Nephron progenitor cell (in vitro differentiated cells): ENCODE results near the gene PRKAG3.

ENCODE experiments used
- DNase-seq: peaks from one replicate; pipeline ENCODE4 v3.0.0; 2021
- H3K27ac Mint-ChIP-seq: 2 replicates; pipeline ENCODE4 v1.8.0; 2021; ENCODE audit warnings: mild to moderate bottlenecking, moderate library complexity, mixed read lengths
- H3K27me3 Mint-ChIP-seq: 2 replicates; pipeline ENCODE4 v1.8.0; 2021; ENCODE audit warnings: mild to moderate bottlenecking, low read depth, mixed read lengths; ENCODE audit not compliant: poor library complexity
- H3K36me3 Mint-ChIP-seq: 2 replicates; pipeline ENCODE4 v1.8.0; 2021; ENCODE audit warnings: low read depth, mixed read lengths
- H3K4me1 Mint-ChIP-seq: 2 replicates; pipeline ENCODE4 v1.8.0; 2021; ENCODE audit warnings: mixed read lengths
- H3K4me3 Mint-ChIP-seq: 2 replicates; pipeline ENCODE4 v1.8.0; 2021; ENCODE audit warnings: mild to moderate bottlenecking, moderate library complexity, mixed read lengths
- H3K9me3 Mint-ChIP-seq: 2 replicates; pipeline ENCODE4 v1.8.0; 2021; ENCODE audit warnings: mild to moderate bottlenecking, moderate library complexity, mixed read lengths
- TF ChIP-seq, protein P1 (sequence below): fragments of 200-600 bp; sonication (generic); IDR thresholded peaks from 2 replicates; pipeline ENCODE4 v1.5.0; 2021; ENCODE audit warnings: antibody characterized with exemption

The PRKAG3 gene

DNA sequence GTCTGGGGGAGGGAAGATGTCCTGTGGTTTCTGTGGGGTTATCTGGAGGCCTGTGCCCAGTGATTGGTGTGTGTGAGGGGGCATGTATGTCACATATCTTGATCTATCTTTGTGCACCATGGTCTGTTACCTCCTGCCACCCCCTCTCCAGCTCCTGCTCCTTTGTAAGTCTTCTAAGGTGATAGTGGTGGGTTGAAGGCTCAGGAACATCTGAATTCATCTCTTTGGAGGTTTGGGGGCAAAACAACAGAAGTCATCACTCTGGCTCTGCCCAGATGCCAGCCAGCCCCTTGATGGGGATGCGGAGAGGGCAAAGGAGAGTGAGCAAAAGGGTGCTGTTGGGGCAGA, 25.3 kb upstream of the PRKAG3 start:
- no peaks in the 10 kb centered on the region for H3K36me3 Mint-ChIP-seq
- TF ChIP-seq, protein P1, sequence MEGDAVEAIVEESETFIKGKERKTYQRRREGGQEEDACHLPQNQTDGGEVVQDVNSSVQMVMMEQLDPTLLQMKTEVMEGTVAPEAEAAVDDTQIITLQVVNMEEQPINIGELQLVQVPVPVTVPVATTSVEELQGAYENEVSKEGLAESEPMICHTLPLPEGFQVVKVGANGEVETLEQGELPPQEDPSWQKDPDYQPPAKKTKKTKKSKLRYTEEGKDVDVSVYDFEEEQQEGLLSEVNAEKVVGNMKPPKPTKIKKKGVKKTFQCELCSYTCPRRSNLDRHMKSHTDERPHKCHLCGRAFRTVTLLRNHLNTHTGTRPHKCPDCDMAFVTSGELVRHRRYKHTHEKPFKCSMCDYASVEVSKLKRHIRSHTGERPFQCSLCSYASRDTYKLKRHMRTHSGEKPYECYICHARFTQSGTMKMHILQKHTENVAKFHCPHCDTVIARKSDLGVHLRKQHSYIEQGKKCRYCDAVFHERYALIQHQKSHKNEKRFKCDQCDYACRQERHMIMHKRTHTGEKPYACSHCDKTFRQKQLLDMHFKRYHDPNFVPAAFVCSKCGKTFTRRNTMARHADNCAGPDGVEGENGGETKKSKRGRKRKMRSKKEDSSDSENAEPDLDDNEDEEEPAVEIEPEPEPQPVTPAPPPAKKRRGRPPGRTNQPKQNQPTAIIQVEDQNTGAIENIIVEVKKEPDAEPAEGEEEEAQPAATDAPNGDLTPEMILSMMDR: no peak
- no peak overlapping the region for H3K4me3 Mint-ChIP-seq
- H3K27me3 Mint-ChIP-seq: peaks cover 90% of the 10 kb centered on the region
- peaks cover 60% of the 10 kb centered on the region for H3K4me1 Mint-ChIP-seq
- H3K27ac Mint-ChIP-seq: no peak overlapping the region
- no peak for DNase-seq
- no peaks in the 10 kb centered on the region for H3K9me3 Mint-ChIP-seq

DNA sequence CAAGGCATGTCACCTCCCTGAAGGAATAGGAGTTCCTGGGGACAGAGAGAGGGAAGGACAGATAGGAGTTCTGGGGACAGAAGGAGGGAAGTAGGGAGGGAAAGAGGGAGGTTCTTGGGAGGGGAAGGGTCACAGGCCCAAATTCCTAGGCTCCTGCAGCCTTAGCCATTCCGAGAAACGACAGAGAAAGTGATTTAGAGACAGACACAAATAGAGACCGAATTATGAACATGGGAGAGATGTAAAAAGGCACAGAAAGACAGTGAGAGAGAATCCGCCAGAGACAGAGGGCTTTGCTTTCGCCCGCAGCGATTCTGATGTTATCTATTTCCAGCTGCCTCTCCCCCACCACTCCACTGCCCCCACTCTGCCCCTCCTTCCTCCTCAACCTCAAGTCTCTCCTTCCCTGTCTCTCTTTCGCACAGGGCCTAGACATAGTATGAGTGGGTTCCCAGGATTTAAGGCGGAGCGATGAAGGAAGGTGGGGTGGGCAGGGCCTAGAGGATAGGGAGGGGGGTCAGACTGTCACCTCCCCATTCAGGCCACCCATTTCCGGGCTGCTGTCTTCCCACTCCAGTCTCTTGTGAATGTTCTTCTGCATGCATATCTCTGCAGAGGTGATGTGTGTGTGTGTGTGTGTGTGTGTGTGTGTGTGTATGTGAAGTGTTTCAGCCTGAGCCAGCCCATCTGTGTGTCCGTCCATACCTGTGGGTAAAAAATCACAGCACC, 24.7 kb upstream of the PRKAG3 start:
- Mint-ChIP-seq H3K9me3 (no peaks in the 10 kb centered on the region), H3K4me1 (peaks cover 60% of the 10 kb centered on the region), H3K27ac (no peak overlapping the region), H3K27me3 (peaks cover 85% of the 10 kb centered on the region), H3K4me3 (no peak overlapping the region), H3K36me3 (no peaks in the 10 kb centered on the region)
- no peak for DNase-seq
- TF ChIP-seq, protein P1: no peak

DNA sequence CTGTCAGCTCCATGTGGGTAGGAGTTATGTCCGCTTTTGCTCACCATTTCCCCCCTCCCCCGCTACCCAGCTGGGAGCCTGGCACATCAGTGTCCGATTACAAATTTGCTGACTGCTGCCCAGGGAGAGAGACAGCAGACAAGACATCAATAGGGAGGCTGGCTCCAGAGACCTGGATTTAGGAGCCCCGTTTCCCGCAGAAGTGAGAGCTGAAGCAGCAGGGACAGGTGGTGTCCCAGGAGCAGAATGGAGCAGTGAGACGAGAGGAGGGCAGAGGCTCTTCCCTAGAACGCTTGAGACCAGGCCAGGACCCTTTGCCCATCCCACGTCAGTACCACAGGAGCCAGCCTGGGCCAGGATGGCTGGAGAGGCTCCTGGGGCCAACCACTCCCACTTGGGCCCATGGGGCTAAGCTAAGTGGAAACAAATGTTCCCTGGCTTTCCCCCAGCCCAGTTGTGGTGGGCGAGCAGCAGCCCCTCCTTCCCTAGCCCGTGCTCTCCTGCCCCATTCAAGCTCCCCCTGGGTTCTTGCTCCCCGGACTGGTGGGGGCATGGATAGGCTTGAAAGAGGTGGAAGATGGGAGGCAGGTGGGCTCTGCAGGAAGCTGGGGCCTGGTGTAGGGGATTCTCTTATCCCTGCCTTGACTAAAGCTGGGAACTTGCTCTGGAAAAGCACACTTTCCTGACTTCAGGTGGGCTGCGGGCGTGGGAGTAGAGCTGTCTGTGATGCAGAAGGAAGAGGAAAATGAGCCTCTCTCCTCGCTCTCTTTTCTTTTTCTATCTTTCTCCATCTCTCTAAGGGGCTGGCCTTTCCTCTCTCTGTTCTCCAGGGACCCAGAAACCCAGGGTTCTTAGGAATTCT, 23.9 kb upstream of the PRKAG3 start:
- peaks cover 60% of the 10 kb centered on the region for H3K4me1 Mint-ChIP-seq
- no peak overlapping the region for H3K27ac Mint-ChIP-seq
- no peak overlapping the region for H3K4me3 Mint-ChIP-seq

DNA sequence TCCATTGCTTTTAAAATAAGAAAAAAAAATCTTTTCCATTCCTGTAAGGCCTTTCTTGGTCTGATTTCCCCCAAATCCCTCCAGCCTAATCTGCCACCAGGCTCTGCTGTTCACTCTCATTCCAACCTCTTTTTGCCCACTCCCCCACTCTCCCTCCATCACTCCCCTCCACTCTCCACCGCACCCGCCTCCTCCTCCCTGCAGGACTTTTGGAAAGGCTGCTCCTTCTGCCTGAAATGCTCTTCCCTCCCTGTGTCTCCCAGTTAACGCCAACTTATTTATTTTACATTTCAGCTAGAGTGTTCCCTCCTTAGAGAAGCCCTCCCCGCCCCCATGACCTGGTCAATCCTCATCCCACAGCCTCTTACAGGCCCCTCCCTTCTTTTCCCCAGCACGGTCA, 23.3 kb upstream of the PRKAG3 start:
- Mint-ChIP-seq H3K27me3 (peaks cover 76% of the 10 kb centered on the region), H3K36me3 (no peaks in the 10 kb centered on the region), H3K4me1 (peaks cover 54% of the 10 kb centered on the region), H3K4me3 (no peak overlapping the region), H3K27ac (no peak overlapping the region), H3K9me3 (no peaks in the 10 kb centered on the region)
- DNase-seq: no peak
- TF ChIP-seq, protein P1: no peak

More for the DNA sequence above, 23.9 kb upstream of the PRKAG3 start:
- peaks cover 83% of the 10 kb centered on the region for H3K27me3 Mint-ChIP-seq
- DNase-seq: no peak
- no peaks in the 10 kb centered on the region for H3K36me3 Mint-ChIP-seq
- TF ChIP-seq, protein P1: no peak
- H3K9me3 Mint-ChIP-seq: no peaks in the 10 kb centered on the region

DNA sequence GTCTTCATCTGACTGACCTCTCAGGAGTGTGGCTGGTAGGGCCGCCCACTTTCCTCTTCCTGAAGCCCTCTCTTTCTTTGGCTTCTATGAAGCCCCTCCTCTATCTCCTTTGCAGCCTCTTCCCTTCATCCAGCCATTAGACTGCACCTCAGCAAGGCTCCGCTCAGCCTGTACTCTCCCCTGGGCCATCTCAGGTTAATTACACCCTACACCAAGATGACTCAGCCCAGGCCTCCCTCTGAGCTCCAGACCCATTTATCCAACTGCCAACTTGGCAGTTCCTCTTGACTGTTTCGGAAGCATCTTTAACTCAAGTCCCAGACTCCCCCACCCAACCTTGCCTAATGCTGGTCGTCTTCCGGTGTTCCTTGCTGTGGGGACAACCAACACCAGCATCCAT, 22.2 kb upstream of the PRKAG3 start:
- DNase-seq: no peak
- H3K27me3 Mint-ChIP-seq: peaks cover 71% of the 10 kb centered on the region

More for the DNA sequence above, 22.2 kb upstream of the PRKAG3 start:
- Mint-ChIP-seq H3K4me3 (no peak overlapping the region), H3K4me1 (peaks cover 49% of the 10 kb centered on the region), H3K9me3 (no peaks in the 10 kb centered on the region), H3K27ac (no peak overlapping the region), H3K36me3 (no peaks in the 10 kb centered on the region)
- TF ChIP-seq, protein P1: no peak
